T47D (cell line): Measurements from ENCODE around the gene ABCB6.
A peak's percentile ranks its signal among the peaks of the same experiment; 100 is the strongest.

ENCODE experiments used
- DNase-seq, 2 experiments: peaks; one replicate each; pipeline versions ENCODE4 v3.0.0 to v3.0.0-alpha.2; 2011 to 2012; ENCODE audit warnings: low read depth in 1 of 2, low spot score in 1 of 2
- JUND ChIP-seq: IDR thresholded peaks from 2 replicates; pipeline ENCODE4 v1.6.1; 2012; ENCODE audit warnings: low read depth
- in situ Hi-C: cut with HindIII; loops from 2 replicates; pipeline ENCODE4 v1.10.0; 2016; ENCODE audit warnings: low sequenced_read_pairs, low pct_unique_long_range_greater_than_20kb

ABCB6 gene

GRCh38 chr2:219174146-219174545 lies 44.6 kb downstream of the ABCB6 start:
- in situ Hi-C loops: no loop called here
- no peak for TF ChIP-seq JUND
- no peak for DNase-seq

- in situ Hi-C loops: no loop called here
- TF ChIP-seq JUND: no peak
- no peak for DNase-seq
These were observed 45.6 kb downstream of the ABCB6 start for GRCh38 chr2:219173176-219173575.

GRCh38 chr2:219172231-219173154 lies 46.3 kb downstream of the ABCB6 start:
- DNase-seq: no peak
- in situ Hi-C loops: no loop called here

GRCh38 chr2:219171231-219171651 lies 47.5 kb downstream of the ABCB6 start:
- in situ Hi-C loops: no loop called here
- peak; percentile 21 to 63 for DNase-seq

More at GRCh38 chr2:219172231-219173154, 46.3 kb downstream of the ABCB6 start:
- TF ChIP-seq JUND: no peak

GRCh38 chr2:219169930-219170654 lies 48.7 kb downstream of the ABCB6 start, which contains the start of gene SLC23A3:
TSS of gene SLC23A3 (minus strand) at chr2:219170029. CDS start at chr2:219169984, 45 bp downstream.
- DNase-seq: no peak
- no peak for TF ChIP-seq JUND
- in situ Hi-C loops: no loop called here

More at GRCh38 chr2:219171231-219171651, 47.5 kb downstream of the ABCB6 start:
- TF ChIP-seq JUND: no peak

GRCh38 chr2:219168932-219169331 lies 49.8 kb downstream of the ABCB6 start:
- in situ Hi-C loops: no loop called here
- no peak for DNase-seq
- TF ChIP-seq JUND: no peak

- TF ChIP-seq JUND: no peak
These were observed 50.2 kb downstream of the ABCB6 start for GRCh38 chr2:219168526-219168925.

GRCh38 chr2:219167997-219168396 lies 50.8 kb downstream of the ABCB6 start:
- no peak for DNase-seq
- TF ChIP-seq JUND: no peak
- in situ Hi-C loops: no loop called here

More at GRCh38 chr2:219168526-219168925, 50.2 kb downstream of the ABCB6 start:
- in situ Hi-C loops: no loop called here
- no peak for DNase-seq

- no peak for TF ChIP-seq JUND
- DNase-seq: no peak
- in situ Hi-C loops: no loop called here
These were observed 53.5 kb downstream of the ABCB6 start for GRCh38 chr2:219165058-219165911.

GRCh38 chr2:219163156-219163555 lies 55.6 kb downstream of the ABCB6 start:
- TF ChIP-seq JUND: no peak
- no peak for DNase-seq
- in situ Hi-C loops: no loop called here

- in situ Hi-C loops: no loop called here
- no peak for TF ChIP-seq JUND
- no peak for DNase-seq
These were observed 57.7 kb downstream of the ABCB6 start for GRCh38 chr2:219161097-219161496.

- peak; percentile 83 to 95 for DNase-seq
- in situ Hi-C loops: no loop called here
- TF ChIP-seq JUND: no peak
These were observed 58.4 kb downstream of the ABCB6 start, which contains the start of gene NHEJ1 for GRCh38 chr2:219160186-219161017. TSS of gene NHEJ1 (minus strand) at chr2:219160815. CDS start at chr2:219158362, 2,453 bp downstream.
